ENCODE data around the gene WDR82. TPM values are rescaled to one million over a fixed set of nuclear protein-coding genes. Genes with fewer than 3 reads are reported as not detected.

Gene WDR82
- total RNA-seq, 1 donor, result 58.3 TPM

DNA sequence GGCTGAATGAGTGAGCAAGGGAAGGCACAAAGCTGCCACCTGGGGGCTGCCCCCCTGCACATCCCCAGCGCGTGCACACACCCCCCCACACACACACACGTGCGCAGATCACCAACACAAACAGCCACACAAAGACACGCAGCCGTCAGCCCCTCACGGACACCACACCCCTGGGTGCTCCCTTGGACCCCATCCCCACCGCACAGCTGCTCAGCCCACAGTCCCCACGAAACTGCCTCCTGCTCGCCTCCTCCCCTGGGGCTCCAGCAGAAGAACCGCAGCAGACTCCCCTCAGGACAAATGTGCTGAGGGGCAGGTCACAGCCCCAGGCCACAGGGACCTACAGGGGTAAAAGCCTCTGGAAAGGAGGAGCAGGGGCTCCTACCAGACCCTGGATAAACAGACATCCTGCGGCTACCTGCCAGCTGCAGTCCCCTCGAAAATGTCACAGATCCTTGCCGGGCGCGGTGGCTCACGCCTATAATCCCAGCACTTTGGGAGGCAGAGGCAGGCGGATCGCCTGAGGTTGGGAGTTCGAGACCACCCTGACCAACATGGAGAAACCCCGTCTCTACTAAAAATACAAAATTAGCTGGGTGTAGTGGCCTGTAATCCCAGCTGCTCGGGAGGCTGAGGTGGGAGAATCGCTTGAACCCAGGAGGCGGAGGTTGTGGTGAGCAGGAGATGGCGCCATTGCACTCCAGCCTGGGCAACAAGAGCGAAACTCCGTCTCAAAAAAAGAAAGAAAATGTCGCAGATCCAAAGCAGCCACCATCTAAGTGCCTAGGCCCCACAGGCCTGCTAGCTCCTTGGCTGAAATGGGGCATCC, 46.0 kb downstream of the WDR82 start:
- Histone ChIP-seq H2AFZ (ENCODE audit: low read length) (no peak overlapping the region), H3K36me3 (ENCODE audit: insufficient read depth, low read length) (peaks cover 39% of the 10 kb centered on the region), H3K27me3 (ENCODE audit: insufficient read depth, low read length) (no peaks in the 10 kb centered on the region), H4K20me1 (ENCODE audit: insufficient read depth, low read length) (peaks cover 38% of the 10 kb centered on the region), H3K4me3 (ENCODE audit: insufficient read depth, low read length) (no peak overlapping the region), H3K4me2 (ENCODE audit: insufficient read depth, low read length) (no peak overlapping the region), H3K9me3 (ENCODE audit: low read depth, low read length) (no peaks in the 10 kb centered on the region), H3K79me2 (ENCODE audit: insufficient read depth, low read length) (peaks cover 52% of the 10 kb centered on the region), H3K27ac (ENCODE audit: low read depth, low read length) (no peak overlapping the region), H3K4me1 (ENCODE audit: insufficient read depth, low read length) (peaks cover 12% of the 10 kb centered on the region)
- TF ChIP-seq, protein P1, sequence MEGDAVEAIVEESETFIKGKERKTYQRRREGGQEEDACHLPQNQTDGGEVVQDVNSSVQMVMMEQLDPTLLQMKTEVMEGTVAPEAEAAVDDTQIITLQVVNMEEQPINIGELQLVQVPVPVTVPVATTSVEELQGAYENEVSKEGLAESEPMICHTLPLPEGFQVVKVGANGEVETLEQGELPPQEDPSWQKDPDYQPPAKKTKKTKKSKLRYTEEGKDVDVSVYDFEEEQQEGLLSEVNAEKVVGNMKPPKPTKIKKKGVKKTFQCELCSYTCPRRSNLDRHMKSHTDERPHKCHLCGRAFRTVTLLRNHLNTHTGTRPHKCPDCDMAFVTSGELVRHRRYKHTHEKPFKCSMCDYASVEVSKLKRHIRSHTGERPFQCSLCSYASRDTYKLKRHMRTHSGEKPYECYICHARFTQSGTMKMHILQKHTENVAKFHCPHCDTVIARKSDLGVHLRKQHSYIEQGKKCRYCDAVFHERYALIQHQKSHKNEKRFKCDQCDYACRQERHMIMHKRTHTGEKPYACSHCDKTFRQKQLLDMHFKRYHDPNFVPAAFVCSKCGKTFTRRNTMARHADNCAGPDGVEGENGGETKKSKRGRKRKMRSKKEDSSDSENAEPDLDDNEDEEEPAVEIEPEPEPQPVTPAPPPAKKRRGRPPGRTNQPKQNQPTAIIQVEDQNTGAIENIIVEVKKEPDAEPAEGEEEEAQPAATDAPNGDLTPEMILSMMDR (IDR thresholded peaks at IDR 0.05; ENCODE audit: extremely low read depth, low read depth, low read length), result no peak
- peak; percentile 51 for DNase-seq (ENCODE audit: insufficient read length, low spot score, missing footprints)

DNA sequence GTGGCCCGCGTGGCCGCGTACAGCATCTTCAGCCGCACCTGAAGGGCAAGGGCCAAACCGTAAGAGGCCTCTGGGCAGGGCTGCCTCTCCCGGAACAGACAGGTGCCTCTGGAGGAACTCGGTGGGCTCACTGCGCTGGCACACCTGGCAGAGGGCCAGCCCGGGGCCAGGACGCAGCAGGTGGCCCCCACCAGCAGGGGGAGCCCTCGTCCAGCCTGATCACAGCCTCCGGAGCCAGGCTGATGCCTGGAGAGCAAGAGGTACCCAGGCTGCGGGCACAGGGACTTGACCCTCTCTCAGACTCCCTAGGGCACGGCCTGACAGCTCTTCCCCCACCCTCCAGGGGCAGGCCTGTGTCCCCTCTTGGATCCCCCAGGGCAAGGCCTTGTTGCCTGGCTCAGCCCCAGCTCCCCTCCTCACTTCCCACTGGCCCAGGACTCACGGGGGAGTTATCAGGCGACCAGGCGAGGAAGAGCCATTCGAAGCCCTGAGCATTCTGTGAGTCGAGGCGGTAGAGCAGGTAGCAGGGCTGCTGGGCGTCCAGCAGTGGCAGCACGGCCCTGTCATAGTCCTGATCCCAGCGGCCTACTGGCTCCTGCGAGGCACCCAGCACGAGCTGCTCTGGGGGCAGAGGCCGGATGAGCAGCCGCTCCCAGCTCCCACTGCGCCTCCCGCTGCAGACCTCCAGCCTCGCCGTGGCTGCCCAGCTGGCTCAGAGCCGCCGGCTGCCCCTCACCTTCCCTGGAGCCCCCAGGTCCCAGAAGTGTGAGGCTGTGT, 46.8 kb downstream of the WDR82 start:
- DNase-seq (ENCODE audit: insufficient read length, low spot score, missing footprints), result peak; percentile 98
- H3K4me3 ChIP-seq (ENCODE audit: insufficient read depth, low read length), result no peak overlapping the region
- H3K27ac ChIP-seq (ENCODE audit: low read depth, low read length), result no peak overlapping the region
- peaks cover 45% of the 10 kb centered on the region for H3K79me2 ChIP-seq (ENCODE audit: insufficient read depth, low read length)
- peaks cover 4% of the 10 kb centered on the region for H3K4me1 ChIP-seq (ENCODE audit: insufficient read depth, low read length)
- no peaks in the 10 kb centered on the region for H3K27me3 ChIP-seq (ENCODE audit: insufficient read depth, low read length)
- H3K4me2 ChIP-seq (ENCODE audit: insufficient read depth, low read length), result no peak overlapping the region
- no peak overlapping the region for H2AFZ ChIP-seq (ENCODE audit: low read length)
- H4K20me1 ChIP-seq (ENCODE audit: insufficient read depth, low read length), result peaks cover 36% of the 10 kb centered on the region
- H3K36me3 ChIP-seq (ENCODE audit: insufficient read depth, low read length), result peaks cover 39% of the 10 kb centered on the region
- H3K9me3 ChIP-seq (ENCODE audit: low read depth, low read length), result no peaks in the 10 kb centered on the region
- TF ChIP-seq, protein P1 (IDR thresholded peaks at IDR 0.05; ENCODE audit: extremely low read depth, low read depth, low read length), result peak; percentile 80

DNA sequence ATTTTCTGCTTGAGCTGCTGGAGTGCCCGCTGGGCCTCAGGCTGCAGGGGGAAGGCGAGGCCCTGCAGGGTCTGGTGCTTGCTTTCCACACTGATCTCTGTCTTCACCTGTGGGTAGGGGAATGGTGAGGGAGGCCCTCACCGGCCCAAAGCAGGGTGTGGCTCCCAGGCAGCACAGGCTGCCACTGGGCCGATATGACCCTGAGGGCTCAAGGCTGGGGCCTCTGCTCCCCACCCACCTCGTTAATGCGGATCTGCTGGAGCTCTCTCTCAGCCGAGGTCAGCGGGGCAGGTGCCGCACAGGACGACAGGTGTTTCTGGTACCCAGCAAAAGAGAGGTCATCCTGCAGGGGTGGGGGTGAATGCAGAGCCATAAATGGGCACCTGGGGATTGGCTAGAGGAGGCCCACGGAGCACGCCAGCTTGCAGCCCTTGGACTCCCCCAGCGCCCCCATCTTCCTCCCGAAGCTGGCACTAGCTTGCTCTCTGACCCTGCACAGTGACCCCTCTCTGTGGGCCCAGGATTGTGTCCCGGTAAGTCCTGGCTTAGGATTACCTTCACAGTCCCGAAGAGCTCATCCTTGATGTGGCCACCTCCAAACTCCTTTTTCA, 47.5 kb downstream of the WDR82 start:
- no peak for DNase-seq (ENCODE audit: insufficient read length, low spot score, missing footprints)
- no peaks in the 10 kb centered on the region for H3K4me1 ChIP-seq (ENCODE audit: insufficient read depth, low read length)
- H4K20me1 ChIP-seq (ENCODE audit: insufficient read depth, low read length), result peaks cover 34% of the 10 kb centered on the region
- no peaks in the 10 kb centered on the region for H3K9me3 ChIP-seq (ENCODE audit: low read depth, low read length)
- no peak overlapping the region for H3K4me3 ChIP-seq (ENCODE audit: insufficient read depth, low read length)
- no peaks in the 10 kb centered on the region for H3K27me3 ChIP-seq (ENCODE audit: insufficient read depth, low read length)
- peaks cover 39% of the 10 kb centered on the region for H3K36me3 ChIP-seq (ENCODE audit: insufficient read depth, low read length)
- H3K79me2 ChIP-seq (ENCODE audit: insufficient read depth, low read length), result peaks cover 39% of the 10 kb centered on the region
- H2AFZ ChIP-seq (ENCODE audit: low read length), result no peak overlapping the region
- TF ChIP-seq, protein P1 (IDR thresholded peaks at IDR 0.05; ENCODE audit: extremely low read depth, low read depth, low read length), result no peak
- no peak overlapping the region for H3K4me2 ChIP-seq (ENCODE audit: insufficient read depth, low read length)
- no peak overlapping the region for H3K27ac ChIP-seq (ENCODE audit: low read depth, low read length)
